DOHH2 (cell line): ENCODE measurements around the gene WDR27.

ENCODE experiments used
- H3F3A ChIP-seq: fragments of 200-600 bp; sonication (generic), shearing (Covaris generic); 2 replicates; pipeline ENCODE4 v1.6.0; 2016; ENCODE audit warnings: antibody characterized with exemption, mild to moderate bottlenecking; ENCODE audit not compliant: control insufficient read depth, insufficient read depth
- H3K27ac ChIP-seq: fragments of 200-600 bp; sonication (generic); 2 replicates; pipeline ENCODE4 v1.5.1; 2014; ENCODE audit warnings: low read depth, mild to moderate bottlenecking, low read length, moderate library complexity
- H3K27me3 ChIP-seq: fragments of 200-600 bp; sonication (generic); 2 replicates; pipeline ENCODE4 v1.6.1; 2014; ENCODE audit warnings: mild to moderate bottlenecking, low read length, mixed read lengths; ENCODE audit not compliant: control insufficient read depth
- H3K36me3 ChIP-seq: fragments of 200-600 bp; sonication (generic); 2 replicates; pipeline ENCODE4 v1.6.1; 2014; ENCODE audit warnings: mild to moderate bottlenecking, low read length, moderate library complexity, mixed read lengths; ENCODE audit not compliant: control insufficient read depth
- H3K4me1 ChIP-seq: fragments of 200-600 bp; sonication (generic); 2 replicates; pipeline ENCODE4 v1.6.1; 2014; ENCODE audit warnings: mild to moderate bottlenecking, low read length, mixed read lengths; ENCODE audit not compliant: control insufficient read depth
- H3K4me2 ChIP-seq: fragments of 200-600 bp; sonication (generic); 2 replicates; pipeline ENCODE4 v1.6.0; 2014; ENCODE audit warnings: mild to moderate bottlenecking, low read length, moderate library complexity
- H3K4me3 ChIP-seq: fragments of 200-600 bp; sonication (generic); 2 replicates; pipeline ENCODE4 v1.5.1; 2014; ENCODE audit warnings: mild to moderate bottlenecking, low read length, mixed read lengths
- H3K79me2 ChIP-seq: fragments of 200-600 bp; sonication (generic); 2 replicates; pipeline ENCODE4 v1.6.1; 2014; ENCODE audit warnings: mild to moderate bottlenecking, low read length, mixed read lengths; ENCODE audit not compliant: control insufficient read depth
- H3K9me2 ChIP-seq: fragments of 200-600 bp; sonication (generic); replicated peaks from 2 replicates; pipeline ENCODE4 v1.6.1; 2014; ENCODE audit warnings: mild to moderate bottlenecking, low read length, mixed read lengths; ENCODE audit not compliant: control insufficient read depth
- H3K9me3 ChIP-seq: fragments of 200-600 bp; sonication (generic); 2 replicates; pipeline ENCODE4 v1.6.1; 2014; ENCODE audit warnings: antibody characterized with exemption, low read length, mixed read lengths; ENCODE audit not compliant: control insufficient read depth, insufficient read depth
- H4K20me1 ChIP-seq: fragments of 200-600 bp; sonication (generic); 2 replicates; pipeline ENCODE4 v1.6.0; 2014; ENCODE audit warnings: low read depth, mild to moderate bottlenecking, antibody characterized with exemption, low read length, moderate library complexity; ENCODE audit not compliant: control insufficient read depth, insufficient read depth
- CTCF ChIP-seq: fragments of 200-600 bp; sonication (generic); IDR thresholded peaks from one replicate; pipeline ENCODE4 v1.5.1; 2014; ENCODE audit warnings: antibody characterized with exemption, mild to moderate bottlenecking, low read depth, low read length; ENCODE audit not compliant: poor library complexity, severe bottlenecking
- EZH2phosphoT487 ChIP-seq: fragments of 200-600 bp; sonication (generic); IDR thresholded peaks from 2 replicates; pipeline ENCODE4 v1.6.1; 2017; ENCODE audit warnings: borderline replicate concordance, mild to moderate bottlenecking, antibody characterized with exemption, low read length, moderate library complexity, mixed read lengths

WDR27 gene

GRCh38 chr6:169719117-169719516 is 17.3 kb upstream of the WDR27 start:
- Histone ChIP-seq H3K4me2 (no peak overlapping the region), H3F3A (peaks cover 4% of the 10 kb centered on the region), H3K36me3 (peaks cover 69% of the 10 kb centered on the region), H3K27ac (no peak overlapping the region), H3K79me2 (peaks cover 74% of the 10 kb centered on the region), H4K20me1 (peaks cover 13% of the 10 kb centered on the region; the same call in 1 of the 2 replicates), H3K27me3 (no peaks in the 10 kb centered on the region), H3K4me3 (no peak overlapping the region), H3K4me1 (peaks cover 34% of the 10 kb centered on the region), H3K9me2 (no peaks in the 10 kb centered on the region), H3K9me3 (no peaks in the 10 kb centered on the region)
- TF ChIP-seq CTCF, result no peak
- TF ChIP-seq EZH2phosphoT487, result no peak

- peaks cover 29% of the 10 kb centered on the region for H3K4me1 ChIP-seq
- H4K20me1 ChIP-seq, result no peaks in the 10 kb centered on the region
- no peaks in the 10 kb centered on the region for H3K9me3 ChIP-seq
- H3K4me2 ChIP-seq, result no peak overlapping the region
- TF ChIP-seq EZH2phosphoT487, result no peak
- no peak for TF ChIP-seq CTCF
- H3K4me3 ChIP-seq, result no peak overlapping the region
- H3K27me3 ChIP-seq, result no peaks in the 10 kb centered on the region
- H3K27ac ChIP-seq, result no peak overlapping the region
- peaks cover 86% of the 10 kb centered on the region for H3K36me3 ChIP-seq
- H3F3A ChIP-seq, result peaks cover 18% of the 10 kb centered on the region
- peaks cover 35% of the 10 kb centered on the region for H3K79me2 ChIP-seq
- no peaks in the 10 kb centered on the region for H3K9me2 ChIP-seq
Observed at GRCh38 chr6:169714595-169714994, 12.8 kb upstream of the WDR27 start.

GRCh38 chr6:169714178-169714577 is 12.3 kb upstream of the WDR27 start:
- Histone ChIP-seq H3K9me3 (no peaks in the 10 kb centered on the region), H3K4me3 (no peak overlapping the region), H4K20me1 (no peaks in the 10 kb centered on the region), H3K9me2 (no peaks in the 10 kb centered on the region), H3K4me2 (no peak overlapping the region), H3K4me1 (peaks cover 29% of the 10 kb centered on the region), H3K36me3 (peaks cover 86% of the 10 kb centered on the region), H3K79me2 (peaks cover 31% of the 10 kb centered on the region), H3K27me3 (no peaks in the 10 kb centered on the region), H3K27ac (no peak overlapping the region), H3F3A (peaks cover 20% of the 10 kb centered on the region)
- no peak for TF ChIP-seq EZH2phosphoT487
- no peak for TF ChIP-seq CTCF

GRCh38 chr6:169710009-169710408 is 8.2 kb upstream of the WDR27 start:
- H3K27me3 ChIP-seq, result no peaks in the 10 kb centered on the region
- peak overlapping the region; percentile 34 for H3K4me2 ChIP-seq
- H3K9me3 ChIP-seq, result no peaks in the 10 kb centered on the region
- H3K9me2 ChIP-seq, result no peaks in the 10 kb centered on the region
- no peak overlapping the region for H3K4me3 ChIP-seq
- no peak for TF ChIP-seq EZH2phosphoT487
- no peak for TF ChIP-seq CTCF
- H3K4me1 ChIP-seq, result peaks cover 62% of the 10 kb centered on the region
- 0 out of 2 replicates have a peak, but pooled peaks cover 3% of the 10 kb centered on the region for H4K20me1 ChIP-seq
- peaks cover 90% of the 10 kb centered on the region for H3K36me3 ChIP-seq
- peaks cover 44% of the 10 kb centered on the region for H3F3A ChIP-seq
- peaks cover 34% of the 10 kb centered on the region for H3K79me2 ChIP-seq
- H3K27ac ChIP-seq, result no peak overlapping the region
